ENCODE data around the gene CKM. TPM values are rescaled to one million over a fixed set of nuclear protein-coding genes. Genes with fewer than 3 reads are reported as not detected.
"Not testable (repeated sequence)": the region's sequence is repeated elsewhere in the genome, so short reads cannot be mapped to it uniquely, and the experiment has no call there.

Gene CKM
- total and polyA plus RNA-seq, 2 donors (not counting 3 experiments of a cell fraction or from before 2014, with no cell fraction given): not detected

- Histone ChIP-seq H4K20me1 (replicated peaks; ENCODE audit: control insufficient read depth, extremely low read depth, insufficient read depth, low read length) (no peaks in the 10 kb centered on the region), H3K79me2 (ENCODE audit: control insufficient read depth, insufficient read depth, low read length) (no peaks in the 10 kb centered on the region), H3K36me3 (ENCODE audit: control insufficient read depth in 2 of 2, extremely low read depth in 1 of 2, insufficient read depth in 2 of 2, low read length in 2 of 2) (peaks cover 0 to 28% of the 10 kb centered on the region in 2 experiments), H3K4me1 (ENCODE audit: control insufficient read depth, extremely low read depth, insufficient read depth, low read length) (peaks cover 14% of the 10 kb centered on the region), H2AFZ (ENCODE audit: low read depth, low read length) (no peak overlapping the region), H3K4me3 (replicated peaks in 1 of 3; ENCODE audit: insufficient read depth in 1 of 3, low read depth in 1 of 3, low read length in 3 of 3) (no peak overlapping the region), H3K27ac (ENCODE audit: insufficient read depth, low read depth, low read length) (no peak overlapping the region), H3K27me3 (ENCODE audit: control insufficient read depth in 2 of 2, insufficient read depth in 2 of 2, low read length in 2 of 2) (no peaks in the 10 kb centered on the region), H3K9ac (replicated peaks; ENCODE audit: extremely low read depth, insufficient read depth, low read length) (no peak overlapping the region), H3K9me3 (replicated peaks; ENCODE audit: control insufficient read depth, insufficient read depth, low read length) (no peaks in the 10 kb centered on the region), H3K4me2 (ENCODE audit: insufficient read depth, low read length) (no peak overlapping the region), H3K9me1 (replicated peaks; ENCODE audit: control insufficient read depth, extremely low read depth, insufficient read depth, low read length) (no peaks in the 10 kb centered on the region)
- intact Hi-C loops (cut with micrococcal nuclease): no loop called here
- ChIA-PET CTCF (no interaction called here), POLR2A (no interaction called here)
- DNase-seq (ENCODE audit: low read depth, low spot score) (no peak), FAIRE-seq (no peak)
- dilution Hi-C loops (cut with MboI; ENCODE audit: extremely low pct_ligation_motif_present, low sequenced_read_pairs): no loop called here
- TF ChIP-seq JUN (IDR thresholded peaks at IDR 0.05; ENCODE audit: borderline replicate concordance, insufficient read depth, insufficient read length, low read depth): no peak
- BruUV-seq (replicated peaks): no TSS peak
These were observed 51.0 kb downstream of the CKM start for GRCh38 chr19:45271735-45272108.

GRCh38 chr19:45271098-45271734 is 51.5 kb downstream of the CKM start:
- dilution Hi-C loops (cut with MboI; ENCODE audit: extremely low pct_ligation_motif_present, low sequenced_read_pairs) (no loop called here), intact Hi-C loops (cut with micrococcal nuclease) (no loop called here)
- H3K36me3 ChIP-seq (ENCODE audit: control insufficient read depth in 2 of 2, extremely low read depth in 1 of 2, insufficient read depth in 2 of 2, low read length in 2 of 2): peaks cover 0 to 28% of the 10 kb centered on the region in 2 experiments
- no peak overlapping the region for H3K4me3 ChIP-seq (replicated peaks in 1 of 3; ENCODE audit: insufficient read depth in 1 of 3, low read depth in 1 of 3, low read length in 3 of 3)
- no peak overlapping the region for H3K9ac ChIP-seq (replicated peaks; ENCODE audit: extremely low read depth, insufficient read depth, low read length)
- no peak overlapping the region for H2AFZ ChIP-seq (ENCODE audit: low read depth, low read length)
- H3K27ac ChIP-seq (ENCODE audit: insufficient read depth, low read depth, low read length): no peak overlapping the region
- TF ChIP-seq CTCF (IDR thresholded peaks at IDR 0.05; ENCODE audit: extremely low read depth in 1 of 2, insufficient read depth in 1 of 2, low read depth in 1 of 2, low read length in 2 of 2) (no peak), MYC (IDR thresholded peaks at IDR 0.05; ENCODE audit: low read depth, low read length) (no peak), JUN (IDR thresholded peaks at IDR 0.05; ENCODE audit: borderline replicate concordance, insufficient read depth, insufficient read length, low read depth) (no peak), GATA2 (IDR thresholded peaks at IDR 0.05; ENCODE audit: insufficient read depth, insufficient read length, low read depth, low read length) (no peak)
- peaks cover 14% of the 10 kb centered on the region for H3K4me1 ChIP-seq (ENCODE audit: control insufficient read depth, extremely low read depth, insufficient read depth, low read length)
- H3K9me1 ChIP-seq (replicated peaks; ENCODE audit: control insufficient read depth, extremely low read depth, insufficient read depth, low read length): no peaks in the 10 kb centered on the region
- no peaks in the 10 kb centered on the region for H3K9me3 ChIP-seq (replicated peaks; ENCODE audit: control insufficient read depth, insufficient read depth, low read length)
- no peaks in the 10 kb centered on the region for H3K27me3 ChIP-seq (ENCODE audit: control insufficient read depth in 2 of 2, insufficient read depth in 2 of 2, low read length in 2 of 2)
- no peaks in the 10 kb centered on the region for H4K20me1 ChIP-seq (replicated peaks; ENCODE audit: control insufficient read depth, extremely low read depth, insufficient read depth, low read length)
- BruUV-seq (replicated peaks): no TSS peak
- DNase-seq (ENCODE audit: low read depth, low spot score) (no peak), FAIRE-seq (no peak)
- ChIA-PET CTCF (no interaction called here), POLR2A (no interaction called here)
- no peaks in the 10 kb centered on the region for H3K79me2 ChIP-seq (ENCODE audit: control insufficient read depth, insufficient read depth, low read length)
- H3K4me2 ChIP-seq (ENCODE audit: insufficient read depth, low read length): no peak overlapping the region

- intact Hi-C loops (cut with micrococcal nuclease); POLR2A ChIA-PET; DNase-seq (ENCODE audit: low read depth, low spot score); H3K4me3 ChIP-seq (replicated peaks in 1 of 3; ENCODE audit: insufficient read depth in 1 of 3, low read depth in 1 of 3, low read length in 3 of 3); FAIRE-seq; H3K9ac ChIP-seq (replicated peaks; ENCODE audit: extremely low read depth, insufficient read depth, low read length); H3K79me2 ChIP-seq (ENCODE audit: control insufficient read depth, insufficient read depth, low read length); H3K9me1 ChIP-seq (replicated peaks; ENCODE audit: control insufficient read depth, extremely low read depth, insufficient read depth, low read length); H3K9me3 ChIP-seq (replicated peaks; ENCODE audit: control insufficient read depth, insufficient read depth, low read length); H3K4me2 ChIP-seq (ENCODE audit: insufficient read depth, low read length); H4K20me1 ChIP-seq (replicated peaks; ENCODE audit: control insufficient read depth, extremely low read depth, insufficient read depth, low read length); CTCF ChIA-PET; H2AFZ ChIP-seq (ENCODE audit: low read depth, low read length); H3K27ac ChIP-seq (ENCODE audit: insufficient read depth, low read depth, low read length); dilution Hi-C loops (cut with MboI; ENCODE audit: extremely low pct_ligation_motif_present, low sequenced_read_pairs); BruUV-seq (replicated peaks); H3K27me3 ChIP-seq (ENCODE audit: control insufficient read depth in 2 of 2, insufficient read depth in 2 of 2, low read length in 2 of 2): not testable (repeated sequence)
- peaks cover 0 to 26% of the 10 kb centered on the region in 2 experiments for H3K36me3 ChIP-seq (ENCODE audit: control insufficient read depth in 2 of 2, extremely low read depth in 1 of 2, insufficient read depth in 2 of 2, low read length in 2 of 2)
- H3K4me1 ChIP-seq (ENCODE audit: control insufficient read depth, extremely low read depth, insufficient read depth, low read length): peaks cover 14% of the 10 kb centered on the region
These were observed 52.7 kb downstream of the CKM start for GRCh38 chr19:45269939-45270338.
